NT2/D1 (cell line): ENCODE results near the gene GIT2.

Experiments
- DNase-seq: peaks from one replicate; pipeline ENCODE4 v3.0.0-alpha.2; 2011; ENCODE audit warnings: low read depth, low spot score
- H3K27me3 ChIP-seq: 2 replicates; pipeline ENCODE4 v1.6.0; 2011; ENCODE audit warnings: mild to moderate bottlenecking; ENCODE audit not compliant: insufficient read length, insufficient read depth
- H3K36me3 ChIP-seq: 2 replicates; pipeline ENCODE4 v1.6.1; 2011; ENCODE audit warnings: mild to moderate bottlenecking, low read length, mixed read lengths; ENCODE audit not compliant: insufficient read depth, insufficient read length
- H3K4me1 ChIP-seq: 2 replicates; pipeline ENCODE4 v1.5.1; 2011; ENCODE audit not compliant: insufficient read depth, insufficient read length
- H3K4me3 ChIP-seq: 2 replicates; pipeline ENCODE4 v1.5.1; 2011; ENCODE audit warnings: low read depth; ENCODE audit not compliant: insufficient read length
- H3K9ac ChIP-seq: 2 replicates; pipeline ENCODE4 v1.6.0; 2011; ENCODE audit warnings: low read depth; ENCODE audit not compliant: insufficient read length
- H3K9me3 ChIP-seq: 2 replicates; pipeline ENCODE4 v1.5.1; 2011; ENCODE audit warnings: mild to moderate bottlenecking, low read length; ENCODE audit not compliant: insufficient read depth
- SUZ12 ChIP-seq: IDR thresholded peaks from 2 replicates; pipeline ENCODE4 v1.6.1; 2011; ENCODE audit not compliant: insufficient read length, insufficient read depth; ENCODE audit errors: extremely low read depth
- YY1 ChIP-seq: IDR thresholded peaks from 2 replicates; pipeline ENCODE4 v1.6.1; 2011; ENCODE audit not compliant: insufficient read length, insufficient read depth
- ZNF274 ChIP-seq: IDR thresholded peaks from 2 replicates; pipeline ENCODE4 v1.6.1; 2011; ENCODE audit warnings: mild to moderate bottlenecking, low read depth, low read length

GIT2 gene

GRCh38 chr12:109916045-109916444 is 80.1 kb downstream of the GIT2 start:
- Histone ChIP-seq H3K27me3 (no peaks in the 10 kb centered on the region), H3K36me3 (peaks cover 86% of the 10 kb centered on the region), H3K9ac (no peak overlapping the region), H3K9me3 (peaks cover 20% of the 10 kb centered on the region; the same call in 1 of the 2 replicates), H3K4me3 (no peak overlapping the region), H3K4me1 (no peaks in the 10 kb centered on the region)
- TF ChIP-seq SUZ12 (no peak), ZNF274 (no peak), YY1 (no peak)
- DNase-seq, result no peak

GRCh38 chr12:109915171-109916040 is 80.8 kb downstream of the GIT2 start:
- Histone ChIP-seq H3K4me1 (no peaks in the 10 kb centered on the region), H3K4me3 (no peak overlapping the region), H3K9ac (no peak overlapping the region), H3K27me3 (no peaks in the 10 kb centered on the region), H3K9me3 (peaks cover 16% of the 10 kb centered on the region; the same call in 1 of the 2 replicates), H3K36me3 (peaks cover 90% of the 10 kb centered on the region)
- no peak for DNase-seq
- TF ChIP-seq ZNF274 (no peak), YY1 (no peak), SUZ12 (no peak)

GRCh38 chr12:109914461-109914860 is 81.7 kb downstream of the GIT2 start:
- peaks cover 88% of the 10 kb centered on the region for H3K36me3 ChIP-seq
- H3K4me3 ChIP-seq, result no peak overlapping the region
- DNase-seq, result no peak
- no peak overlapping the region for H3K9ac ChIP-seq
- H3K27me3 ChIP-seq, result no peaks in the 10 kb centered on the region
- TF ChIP-seq ZNF274, result no peak
- TF ChIP-seq SUZ12, result no peak
- TF ChIP-seq YY1, result no peak
- H3K4me1 ChIP-seq, result no peaks in the 10 kb centered on the region
- peaks cover 7% of the 10 kb centered on the region; the same call in 1 of the 2 replicates for H3K9me3 ChIP-seq

GRCh38 chr12:109912855-109913321 is 83.3 kb downstream of the GIT2 start:
- peaks cover 95% of the 10 kb centered on the region for H3K36me3 ChIP-seq
- TF ChIP-seq ZNF274, result no peak
- no peak for TF ChIP-seq YY1
- TF ChIP-seq SUZ12, result no peak

GRCh38 chr12:109910969-109911348 is 85.2 kb downstream of the GIT2 start:
- no peak overlapping the region for H3K9ac ChIP-seq
- no peaks in the 10 kb centered on the region for H3K9me3 ChIP-seq
- TF ChIP-seq SUZ12 (no peak), ZNF274 (no peak), YY1 (no peak)
- peak; percentile 82 for DNase-seq
- H3K36me3 ChIP-seq, result peaks cover 95% of the 10 kb centered on the region
- H3K27me3 ChIP-seq, result no peaks in the 10 kb centered on the region
- H3K4me3 ChIP-seq, result no peak overlapping the region
- peaks cover 6% of the 10 kb centered on the region for H3K4me1 ChIP-seq

More at GRCh38 chr12:109912855-109913321, 83.3 kb downstream of the GIT2 start:
- Histone ChIP-seq H3K9ac (no peak overlapping the region), H3K4me1 (no peaks in the 10 kb centered on the region), H3K27me3 (no peaks in the 10 kb centered on the region), H3K4me3 (no peak overlapping the region), H3K9me3 (no peaks in the 10 kb centered on the region)
- DNase-seq, result no peak

DNA sequence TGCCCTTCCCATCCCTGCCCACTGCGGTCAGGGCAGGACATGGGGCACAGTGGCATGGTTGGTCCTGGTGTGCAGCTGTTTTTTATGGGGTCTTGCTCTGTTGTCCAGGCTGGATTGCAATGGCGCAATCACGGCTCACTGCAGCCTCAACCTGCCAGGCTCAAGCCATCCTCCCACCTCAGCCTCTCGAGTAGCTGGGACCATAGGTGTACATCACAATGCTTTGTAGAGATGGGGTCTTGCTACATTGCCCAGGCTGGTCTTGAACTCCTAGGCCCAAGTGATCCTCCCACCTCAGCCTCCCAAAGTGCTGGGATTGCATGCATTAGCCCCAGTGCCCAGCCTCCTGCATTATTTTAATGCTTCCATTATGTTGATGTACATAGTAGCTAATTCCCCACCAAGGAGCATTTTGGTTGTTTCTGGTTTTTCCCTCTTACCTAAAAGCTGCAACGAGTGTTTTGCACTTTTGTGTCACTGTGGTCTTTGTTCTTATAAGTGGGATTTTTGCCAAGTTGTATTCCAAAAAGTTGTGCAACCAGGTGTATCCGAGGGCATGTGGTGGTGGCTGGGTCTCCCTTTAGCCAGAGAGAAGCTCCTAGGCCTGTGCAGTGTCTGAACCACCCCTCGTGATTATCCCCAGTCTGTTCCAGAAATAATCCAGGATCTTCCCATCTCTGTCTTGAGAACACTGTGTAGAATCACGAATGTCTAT is 85.8 kb downstream of the GIT2 start:
- Histone ChIP-seq H3K4me3 (no peak overlapping the region), H3K27me3 (peaks cover 2% of the 10 kb centered on the region), H3K4me1 (peaks cover 6% of the 10 kb centered on the region), H3K36me3 (peaks cover 95% of the 10 kb centered on the region), H3K9me3 (no peaks in the 10 kb centered on the region), H3K9ac (no peak overlapping the region)
- no peak for DNase-seq
- TF ChIP-seq YY1, result no peak

DNA sequence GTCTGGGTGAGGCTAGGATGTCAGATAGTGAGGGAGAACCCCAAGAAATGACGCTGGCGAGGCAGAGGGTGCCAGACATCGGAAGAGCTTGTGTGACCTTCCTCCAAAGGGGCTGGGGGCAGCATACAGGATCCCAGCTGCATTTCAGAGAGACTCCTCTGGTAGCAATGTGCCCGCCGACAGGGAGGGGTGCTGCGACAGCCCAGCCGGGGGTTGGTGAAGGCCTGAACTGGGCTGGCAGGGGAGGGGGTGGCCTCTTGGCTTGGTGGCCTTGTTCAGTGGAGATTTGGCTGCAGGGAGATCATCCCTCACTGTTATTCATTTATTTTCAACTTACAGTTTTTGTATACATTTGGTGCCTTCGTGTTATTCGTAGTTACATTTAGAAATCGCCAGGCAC is 90.9 kb downstream of the GIT2 start:
- peaks cover 41% of the 10 kb centered on the region for H3K27me3 ChIP-seq
- H3K4me3 ChIP-seq, result no peak overlapping the region
- H3K9me3 ChIP-seq, result no peaks in the 10 kb centered on the region
- no peak for DNase-seq
- H3K9ac ChIP-seq, result no peak overlapping the region
- H3K36me3 ChIP-seq, result peaks cover 74% of the 10 kb centered on the region
- TF ChIP-seq YY1 (no peak), SUZ12 (no peak), ZNF274 (no peak)
- peaks cover 9% of the 10 kb centered on the region for H3K4me1 ChIP-seq
